Thyroid gland (tissue), 4 donors: ENCODE data around the gene MAGIX. TPM values are rescaled to one million over a fixed set of nuclear protein-coding genes. Genes with fewer than 3 reads are reported as not detected.
A peak's percentile ranks its signal among the peaks of the same experiment; 100 is the strongest.

ENCODE experiments used
- DNase-seq, 2 donors: peaks; one replicate each; pipeline ENCODE4 v3.0.0-alpha.2; 2019
- H3K27ac ChIP-seq, 3 donors: fragments of 200-600 bp; sonication (generic); 1 replicate in 2 of 3; 2 replicates in 1 of 3; pipeline ENCODE4 v1.5.1; 2016 to 2019; ENCODE audit warnings: mild to moderate bottlenecking in 1 of 3, moderate library complexity in 1 of 3
- H3K27me3 ChIP-seq: fragments of 200-600 bp; sonication (generic); one replicate; pipeline ENCODE4 v1.5.1; 2019
- H3K36me3 ChIP-seq, 2 donors: fragments of 200-600 bp; sonication (generic); one replicate each; pipeline ENCODE4 v1.5.1; 2016 to 2019
- H3K4me1 ChIP-seq, 2 donors: fragments of 200-600 bp; sonication (generic); one replicate each; pipeline ENCODE4 v1.5.1; 2017 to 2019
- H3K4me3 ChIP-seq, 3 donors: fragments of 200-600 bp; sonication (generic); replicated peaks in 1 of 3; 1 replicate in 2 of 3; 2 replicates in 1 of 3; pipeline ENCODE4 v1.5.1; 2016; ENCODE audit warnings: mild to moderate bottlenecking in 1 of 3
- H3K9me3 ChIP-seq: fragments of 200-600 bp; sonication (generic); one replicate; pipeline ENCODE4 v1.5.1; 2017
- POLR2A ChIP-seq, 2 donors: fragments of 450-650 bp; IDR thresholded peaks; one replicate each; pipeline ENCODE4 v1.6.1; 2017; ENCODE audit warnings: antibody characterized with exemption in 2 of 2, mild to moderate bottlenecking in 2 of 2, moderate library complexity in 1 of 2
- WGBS, 2 donors: methylation state at CpG; one replicate each; pipeline ENCODE4 v1.1.5; 2017; 5-methylcytosine and 5-hydroxymethylcytosine counted together
- intact Hi-C: fragments of 100-400 bp; cut with DNase I; formaldehyde crosslinking; loops from one replicate; pipeline ENCODE4 v1.15.1; 2023
- total RNA-seq, 4 donors: library from RNA; depleted of rRNA; stranded (reverse); fragments of >200 nt; gene quantifications; one replicate each; pipeline ENCODE4 v1.2.3, GENCODE V29; 2016
- TF ChIP-seq, protein P1 (sequence below), 6 experiments: fragments of 200-600 bp in 3 of 6; fragments of 450-650 bp in 3 of 6; sonication (generic) in 3 of 6; IDR thresholded peaks; one replicate each; pipeline ENCODE4 v1.5.1; 2016 to 2019; ENCODE audit warnings: antibody characterized with exemption in 6 of 6, mild to moderate bottlenecking in 2 of 6, inconsistent platforms in 1 of 6, moderate library complexity in 1 of 6

Gene MAGIX
- total RNA-seq, 4 donors from 2014 or later: 16.5 to 40.9 (median 27.5) TPM

DNA sequence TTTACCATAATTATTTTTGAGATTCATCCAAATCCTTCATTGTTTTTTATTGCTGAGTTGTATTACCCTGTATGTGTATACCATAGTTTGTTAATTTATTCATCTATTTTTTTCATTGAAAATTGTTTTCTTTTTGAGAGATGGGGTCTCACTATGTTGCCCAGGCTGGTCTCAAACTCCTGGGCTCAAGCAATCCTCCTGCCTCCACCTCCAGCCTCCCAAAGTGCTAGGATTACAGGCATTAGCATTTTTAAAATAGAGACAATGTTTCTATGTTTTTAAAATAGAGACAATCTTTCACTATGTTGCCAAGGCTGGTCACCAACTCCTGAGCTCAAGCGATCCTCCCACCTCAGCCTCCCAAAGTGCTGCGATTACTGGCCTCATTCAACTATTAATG, 1.6 kb upstream of the MAGIX start:
- TF ChIP-seq, protein P1, sequence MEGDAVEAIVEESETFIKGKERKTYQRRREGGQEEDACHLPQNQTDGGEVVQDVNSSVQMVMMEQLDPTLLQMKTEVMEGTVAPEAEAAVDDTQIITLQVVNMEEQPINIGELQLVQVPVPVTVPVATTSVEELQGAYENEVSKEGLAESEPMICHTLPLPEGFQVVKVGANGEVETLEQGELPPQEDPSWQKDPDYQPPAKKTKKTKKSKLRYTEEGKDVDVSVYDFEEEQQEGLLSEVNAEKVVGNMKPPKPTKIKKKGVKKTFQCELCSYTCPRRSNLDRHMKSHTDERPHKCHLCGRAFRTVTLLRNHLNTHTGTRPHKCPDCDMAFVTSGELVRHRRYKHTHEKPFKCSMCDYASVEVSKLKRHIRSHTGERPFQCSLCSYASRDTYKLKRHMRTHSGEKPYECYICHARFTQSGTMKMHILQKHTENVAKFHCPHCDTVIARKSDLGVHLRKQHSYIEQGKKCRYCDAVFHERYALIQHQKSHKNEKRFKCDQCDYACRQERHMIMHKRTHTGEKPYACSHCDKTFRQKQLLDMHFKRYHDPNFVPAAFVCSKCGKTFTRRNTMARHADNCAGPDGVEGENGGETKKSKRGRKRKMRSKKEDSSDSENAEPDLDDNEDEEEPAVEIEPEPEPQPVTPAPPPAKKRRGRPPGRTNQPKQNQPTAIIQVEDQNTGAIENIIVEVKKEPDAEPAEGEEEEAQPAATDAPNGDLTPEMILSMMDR (IDR thresholded peaks at IDR 0.05): no peak
- no peak for TF ChIP-seq POLR2A (IDR thresholded peaks at IDR 0.05)
- Histone ChIP-seq H3K36me3 (no peaks in the 10 kb centered on the region), H3K27ac (no peak overlapping the region), H3K4me1 (peaks cover 0 to under 1% of the 10 kb centered on the region in 2 donors), H3K9me3 (no peaks in the 10 kb centered on the region), H3K27me3 (no peaks in the 10 kb centered on the region), H3K4me3 (no peak overlapping the region)
- intact Hi-C loops: no loop called here
- 92 to 100% methylated on average over 2 of the region's 2 CpGs for WGBS, 2 donors
- no peak for DNase-seq

DNA sequence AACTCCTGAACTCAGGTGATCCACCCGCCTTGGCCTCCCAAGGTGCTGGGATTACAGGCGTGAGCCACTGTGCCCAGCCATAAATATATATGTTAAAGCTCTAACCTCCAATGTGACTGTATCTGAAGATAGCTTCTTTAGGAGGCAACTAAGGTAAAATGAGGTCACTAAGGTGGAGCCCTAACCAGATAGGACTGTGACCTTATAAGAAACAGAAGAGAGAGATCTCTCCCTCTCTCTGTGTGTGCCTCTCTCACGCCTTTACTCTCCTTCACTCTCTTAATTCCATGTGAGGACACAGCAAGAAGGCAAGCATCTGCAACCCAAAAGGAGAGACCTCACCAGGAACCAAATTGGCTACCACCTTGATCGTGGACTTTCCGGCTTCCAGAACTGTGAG, 926 bp upstream of the MAGIX start:
- no peak for DNase-seq
- Histone ChIP-seq H3K4me3 (no peak overlapping the region), H3K27me3 (no peaks in the 10 kb centered on the region), H3K4me1 (peaks cover under 1 to 4% of the 10 kb centered on the region in 2 donors), H3K9me3 (no peaks in the 10 kb centered on the region), H3K36me3 (no peaks in the 10 kb centered on the region), H3K27ac (no peak overlapping the region)
- WGBS, 2 donors: 89 to 99% methylated on average over 4 to 5 of the region's 5 CpGs
- TF ChIP-seq, protein P1 (IDR thresholded peaks at IDR 0.05): no peak
- TF ChIP-seq POLR2A (IDR thresholded peaks at IDR 0.05): no peak
- intact Hi-C loops: no loop called here

DNA sequence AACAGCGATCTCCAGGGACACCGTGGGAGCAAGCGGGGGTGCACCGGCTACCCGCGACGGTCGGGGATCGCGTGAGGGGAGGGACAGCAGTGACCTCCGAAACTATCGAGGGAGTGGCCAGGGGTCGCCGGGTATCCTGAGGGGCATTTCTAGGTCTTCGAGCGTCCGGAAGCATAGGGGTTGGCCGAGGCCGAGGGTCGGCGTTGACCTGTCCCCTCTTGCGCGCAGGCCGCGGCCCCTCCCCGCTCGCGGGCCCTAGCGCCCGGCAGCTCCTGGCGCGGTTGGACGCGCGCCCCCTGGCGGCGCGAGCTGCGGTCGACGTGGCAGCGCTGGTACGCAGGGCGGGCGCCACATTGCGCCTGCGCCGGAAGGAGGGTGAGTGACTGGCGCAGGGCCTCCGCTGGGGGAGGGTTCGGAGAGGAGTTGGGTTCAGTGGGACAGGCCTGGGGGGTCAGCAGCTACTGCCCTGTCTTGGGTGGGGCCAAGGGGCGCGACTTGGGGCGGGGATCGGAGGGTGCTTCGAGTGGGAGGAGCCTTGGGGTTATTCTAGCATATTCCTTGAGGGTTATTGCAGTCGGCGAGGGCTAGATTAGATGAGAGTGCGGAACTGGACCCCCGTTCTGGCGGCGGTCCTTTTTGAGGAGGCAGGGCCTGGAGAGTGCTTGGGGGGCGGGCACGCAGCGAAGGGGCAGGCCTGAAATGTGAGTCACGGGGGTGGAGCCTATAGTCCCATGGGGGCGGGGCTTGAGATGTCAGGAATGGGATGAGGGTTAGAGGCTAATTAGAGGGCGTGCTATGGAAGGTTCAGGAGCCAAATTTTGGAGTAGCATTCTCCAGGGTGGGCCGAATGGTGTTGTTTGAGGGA, 1.2 kb downstream of the MAGIX start:
- peaks cover 7 to 12% of the 10 kb centered on the region in 2 donors for H3K4me1 ChIP-seq
- intact Hi-C loops: no loop called here
- no peaks in the 10 kb centered on the region for H3K9me3 ChIP-seq
- H3K36me3 ChIP-seq: no peaks in the 10 kb centered on the region
- peak; percentile 82 to 84 for DNase-seq
- H3K27ac ChIP-seq: peak overlapping the region; percentile 91 to 95 (median 93)
- no peaks in the 10 kb centered on the region for H3K27me3 ChIP-seq
- peak in 1 of 2 donors; percentile 85 for TF ChIP-seq POLR2A (IDR thresholded peaks at IDR 0.05)
- TF ChIP-seq, protein P1 (IDR thresholded peaks at IDR 0.05): peak in 5 of 6 experiments; percentile 27 to 91 (median 78)
- WGBS, 2 donors: 10 to 14% methylated on average over 13 of the region's 69 CpGs
- peak overlapping the region in 1 of 3 donors; percentile 27 for H3K4me3 ChIP-seq

DNA sequence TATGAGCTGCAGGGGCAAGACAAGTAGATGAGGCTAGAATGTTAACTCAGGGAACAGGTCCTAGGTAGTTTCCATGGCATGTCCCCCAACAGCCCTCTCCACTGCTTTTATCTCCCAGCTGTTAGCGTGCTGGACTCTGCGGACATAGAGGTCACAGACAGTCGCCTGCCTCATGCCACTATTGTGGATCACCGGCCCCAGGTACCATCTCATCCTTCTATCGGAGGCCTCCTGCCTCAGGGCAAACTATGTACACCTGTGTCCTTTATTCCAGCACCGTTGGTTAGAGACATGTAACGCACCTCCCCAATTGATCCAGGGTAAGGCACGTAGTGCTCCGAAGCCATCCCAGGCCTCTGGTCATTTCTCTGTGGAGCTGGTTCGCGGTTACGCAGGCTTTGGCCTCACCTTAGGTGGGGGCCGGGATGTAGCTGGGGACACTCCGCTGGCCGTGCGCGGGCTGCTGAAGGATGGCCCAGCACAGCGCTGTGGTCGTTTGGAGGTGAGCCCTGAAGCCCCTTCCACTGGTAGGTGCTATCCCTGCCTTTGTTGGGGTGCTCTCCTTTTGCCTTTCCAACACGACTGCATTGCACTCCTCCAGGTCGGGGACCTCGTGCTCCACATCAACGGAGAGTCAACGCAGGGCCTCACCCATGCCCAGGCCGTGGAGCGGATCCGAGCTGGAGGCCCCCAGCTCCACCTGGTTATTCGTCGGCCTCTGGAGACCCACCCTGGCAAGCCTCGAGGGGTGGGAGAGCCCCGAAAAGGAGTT, 2.2 kb downstream of the MAGIX start:
- DNase-seq: no peak
- TF ChIP-seq POLR2A (IDR thresholded peaks at IDR 0.05): no peak
- TF ChIP-seq, protein P1 (IDR thresholded peaks at IDR 0.05): no peak
- Histone ChIP-seq H3K27me3 (no peaks in the 10 kb centered on the region), H3K9me3 (no peaks in the 10 kb centered on the region), H3K27ac (peak overlapping the region in 1 of 3 donors; percentile 95), H3K36me3 (no peaks in the 10 kb centered on the region), H3K4me1 (peaks cover 7 to 12% of the 10 kb centered on the region in 2 donors), H3K4me3 (no peak overlapping the region)
- 93% methylated on average over 8 to 9 of the region's 31 CpGs for WGBS, 2 donors
- intact Hi-C loops: no loop called here
